Lung (tissue), 12 donors: Measurements from ENCODE around the gene XYLT1. TPM values are rescaled to one million over a fixed set of nuclear protein-coding genes. Genes with fewer than 3 reads are reported as not detected.

ENCODE experiments used
- ATAC-seq: fragments of 200-7000 bp; cut with Tn5 transposase; one replicate; pipeline ENCODE4 v1.9.1; 2020; ENCODE audit warnings: moderate number of reproducible peaks; ENCODE audit not compliant: insufficient read depth, low FRiP score
- DNase-seq, 3 donors: peaks; one replicate each; pipeline ENCODE4 v3.0.0-alpha.2; 2013 to 2017
- H3K27ac ChIP-seq, 2 donors: one replicate each; pipeline ENCODE4 v1.5.1; 2013; ENCODE audit warnings: mild to moderate bottlenecking in 2 of 2, moderate library complexity in 2 of 2, control low read depth in 1 of 2, inconsistent platforms in 1 of 2, low read depth in 1 of 2, low read length in 1 of 2
- H3K27me3 ChIP-seq, 3 donors: one replicate each; pipeline ENCODE4 v1.5.1; 2013; ENCODE audit warnings: low read length in 2 of 3; ENCODE audit not compliant: control insufficient read depth in 3 of 3, insufficient read depth in 3 of 3
- H3K36me3 ChIP-seq, 4 donors: one replicate each; pipeline ENCODE4 v1.5.1; 2013; ENCODE audit warnings: low read length in 4 of 4, mild to moderate bottlenecking in 1 of 4, moderate library complexity in 1 of 4; ENCODE audit not compliant: control insufficient read depth in 4 of 4, insufficient read depth in 4 of 4
- H3K4me1 ChIP-seq, 5 donors: one replicate each; pipeline ENCODE4 v1.5.1; 2013; ENCODE audit warnings: low read length in 5 of 5, mild to moderate bottlenecking in 2 of 5, moderate library complexity in 1 of 5; ENCODE audit not compliant: control insufficient read depth in 5 of 5, insufficient read depth in 5 of 5
- H3K4me3 ChIP-seq: one replicate; pipeline ENCODE4 v1.5.1; 2013; ENCODE audit warnings: mild to moderate bottlenecking, control low read depth, moderate library complexity
- H3K9ac ChIP-seq, 2 donors: one replicate each; pipeline ENCODE4 v1.5.1; 2013; ENCODE audit warnings: low read length in 2 of 2, control low read depth in 1 of 2; ENCODE audit not compliant: insufficient read depth in 1 of 2
- H3K9me3 ChIP-seq, 4 donors: one replicate each; pipeline ENCODE4 v1.5.1; 2013; ENCODE audit warnings: low read length in 3 of 4, mild to moderate bottlenecking in 1 of 4, moderate library complexity in 1 of 4; ENCODE audit not compliant: control insufficient read depth in 4 of 4, insufficient read depth in 3 of 4
- WGBS, 2 donors: extraction: QIAGEN DNeasy Blood & Tissue Kit; methylation state at CpG; one replicate each; pipeline ENCODE4 v1.1.7; 2013; 5-methylcytosine and 5-hydroxymethylcytosine counted together
- polyA plus RNA-seq, 2 donors: library from polyadenylated mRNA; stranded (reverse); fragments of 200-250 nt; gene quantifications; one replicate each; pipeline ENCODE4 v1.2.1, GENCODE V29; 2013
- total RNA-seq, 2 donors: library from RNA; depleted of rRNA in 1 of 2; stranded (reverse); fragments of >200 nt in 1 of 2; gene quantifications; one replicate each; pipeline ENCODE4 v1.2.1, GENCODE V29; 2014 to 2021
- TF ChIP-seq, protein P1 (sequence below): IDR thresholded peaks from 2 replicates; pipeline ENCODE4 v1.5.1; 2012; ENCODE audit warnings: mild to moderate bottlenecking; ENCODE audit errors: control extremely low read depth, extremely low read depth
- donor health status: control.
- donor health status: control.
- donor health status: Bipolar disorder and iron deficiency.
- donor health status: healthy.
- donor health status: DM: yes; HTN: yes; CAD: no.

XYLT1 gene
- total and polyA plus RNA-seq, 4 donors = 1.4 to 11.5 (median 6.9) TPM

DNA sequence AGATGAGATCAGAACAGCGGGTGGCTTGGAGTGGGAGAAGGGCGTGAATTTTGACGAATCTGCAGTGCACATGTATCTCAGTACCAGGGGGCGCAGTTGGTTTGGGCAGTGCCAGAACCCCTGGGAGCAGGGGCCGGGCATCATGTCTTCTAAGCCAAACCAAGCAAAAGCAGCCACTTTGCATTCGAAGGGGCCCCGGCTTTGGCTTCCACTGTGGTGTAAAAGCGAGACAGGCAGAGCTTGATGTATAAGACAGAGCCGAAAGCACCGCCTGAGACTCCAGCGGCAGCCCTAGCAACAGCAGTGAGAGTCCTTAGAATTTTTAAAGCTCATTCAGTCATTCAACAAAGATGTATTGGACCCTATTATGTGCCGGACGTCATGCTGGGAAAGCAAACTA lies 3.8 kb upstream of the XYLT1 start:
- no peak overlapping the region for H3K4me3 ChIP-seq
- peaks cover 0 to 16% (median 4%) of the 10 kb centered on the region in 3 donors for H3K27me3 ChIP-seq
- DNase-seq (no peak), ATAC-seq (no peak)
- 30 to 49% methylated on average over 13 of the region's 13 CpGs for WGBS, 2 donors
- TF ChIP-seq, protein P1, sequence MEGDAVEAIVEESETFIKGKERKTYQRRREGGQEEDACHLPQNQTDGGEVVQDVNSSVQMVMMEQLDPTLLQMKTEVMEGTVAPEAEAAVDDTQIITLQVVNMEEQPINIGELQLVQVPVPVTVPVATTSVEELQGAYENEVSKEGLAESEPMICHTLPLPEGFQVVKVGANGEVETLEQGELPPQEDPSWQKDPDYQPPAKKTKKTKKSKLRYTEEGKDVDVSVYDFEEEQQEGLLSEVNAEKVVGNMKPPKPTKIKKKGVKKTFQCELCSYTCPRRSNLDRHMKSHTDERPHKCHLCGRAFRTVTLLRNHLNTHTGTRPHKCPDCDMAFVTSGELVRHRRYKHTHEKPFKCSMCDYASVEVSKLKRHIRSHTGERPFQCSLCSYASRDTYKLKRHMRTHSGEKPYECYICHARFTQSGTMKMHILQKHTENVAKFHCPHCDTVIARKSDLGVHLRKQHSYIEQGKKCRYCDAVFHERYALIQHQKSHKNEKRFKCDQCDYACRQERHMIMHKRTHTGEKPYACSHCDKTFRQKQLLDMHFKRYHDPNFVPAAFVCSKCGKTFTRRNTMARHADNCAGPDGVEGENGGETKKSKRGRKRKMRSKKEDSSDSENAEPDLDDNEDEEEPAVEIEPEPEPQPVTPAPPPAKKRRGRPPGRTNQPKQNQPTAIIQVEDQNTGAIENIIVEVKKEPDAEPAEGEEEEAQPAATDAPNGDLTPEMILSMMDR = no peak
- H3K36me3 ChIP-seq = no peaks in the 10 kb centered on the region
- no peak overlapping the region for H3K9ac ChIP-seq
- no peaks in the 10 kb centered on the region for H3K9me3 ChIP-seq
- H3K27ac ChIP-seq = no peak overlapping the region
- H3K4me1 ChIP-seq = peaks cover 0 to 18% (median 0%) of the 10 kb centered on the region in 5 donors

DNA sequence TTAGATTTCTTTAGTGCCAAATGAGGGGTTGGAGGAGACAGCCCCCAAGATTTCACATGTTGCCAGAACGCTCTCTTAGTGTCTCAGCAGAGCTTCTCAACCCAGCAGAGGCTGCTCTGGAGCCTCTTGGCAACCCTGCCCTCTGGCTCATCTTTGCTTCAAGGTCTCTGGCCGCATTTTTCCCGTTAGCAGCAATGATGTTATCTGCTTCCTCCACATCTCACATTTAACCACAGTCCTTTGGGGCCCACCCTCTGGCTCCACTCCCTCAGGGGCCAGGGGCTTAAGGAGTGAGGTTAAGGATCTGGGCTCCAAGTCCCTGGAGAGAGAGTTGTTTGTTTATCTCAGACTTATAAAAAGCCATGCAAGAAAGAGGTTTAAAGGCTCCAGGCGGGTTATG lies 3.3 kb upstream of the XYLT1 start:
- ATAC-seq (no peak), DNase-seq (peak in 1 of 3 donors; percentile 31)
- 9 to 26% methylated on average over 4 of the region's 4 CpGs for WGBS, 2 donors
- Histone ChIP-seq H3K4me1 (peaks cover 0 to 23% (median 4%) of the 10 kb centered on the region in 5 donors), H3K36me3 (no peaks in the 10 kb centered on the region), H3K9me3 (no peaks in the 10 kb centered on the region), H3K9ac (no peak overlapping the region), H3K27ac (no peak overlapping the region), H3K4me3 (no peak overlapping the region), H3K27me3 (peaks cover 0 to 20% (median 4%) of the 10 kb centered on the region in 3 donors)
- TF ChIP-seq, protein P1 = no peak

DNA sequence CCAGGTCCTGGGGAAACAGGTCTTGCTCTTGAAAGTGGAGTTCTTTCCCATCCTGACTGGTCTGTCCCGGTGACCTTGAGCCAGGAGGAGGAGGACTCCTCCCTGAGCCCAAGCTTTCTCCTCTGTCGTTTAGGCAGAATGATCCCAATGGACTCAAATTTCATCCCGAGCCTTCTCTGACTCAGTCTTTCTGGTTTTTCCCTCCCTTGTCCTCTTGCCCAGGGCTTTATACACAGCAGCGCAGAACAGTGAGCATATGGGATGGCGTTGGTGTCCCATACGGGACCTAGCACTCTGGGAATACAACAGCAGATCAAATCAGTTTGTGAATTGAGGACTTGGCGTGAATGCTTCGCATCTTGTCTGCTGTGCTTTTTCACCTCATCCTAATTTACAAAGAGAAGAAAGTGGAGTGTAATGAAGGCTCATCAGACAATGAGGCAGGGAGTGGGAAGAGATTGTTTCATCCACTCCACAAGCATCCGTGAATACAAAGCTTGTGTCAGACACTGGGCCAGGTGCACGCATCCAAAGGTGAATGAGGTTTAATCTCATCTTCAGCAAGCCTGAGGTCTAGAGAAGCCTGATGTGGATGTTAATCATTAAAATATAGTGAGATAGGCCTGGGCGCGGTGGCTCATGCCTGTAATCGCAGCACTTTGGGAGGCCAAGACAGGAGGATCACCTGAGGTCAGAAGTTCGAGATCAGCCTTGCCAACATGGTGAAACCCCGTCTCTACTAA lies 1.1 kb upstream of the XYLT1 start:
- peaks cover 0 to 17% (median 4%) of the 10 kb centered on the region in 3 donors for H3K27me3 ChIP-seq
- 86 to 91% methylated on average over 15 of the region's 15 CpGs for WGBS, 2 donors
- peaks cover 0 to 41% (median 15%) of the 10 kb centered on the region in 5 donors for H3K4me1 ChIP-seq
- DNase-seq (no peak), ATAC-seq (no peak)
- peak overlapping the region; percentile 26 to 36 for H3K27ac ChIP-seq
- TF ChIP-seq, protein P1 = no peak
- no peaks in the 10 kb centered on the region for H3K9me3 ChIP-seq
- no peak overlapping the region for H3K9ac ChIP-seq
- no peaks in the 10 kb centered on the region for H3K36me3 ChIP-seq
- no peak overlapping the region for H3K4me3 ChIP-seq
